ENCODE measurements around the gene IFT43.

IFT43 gene

DNA sequence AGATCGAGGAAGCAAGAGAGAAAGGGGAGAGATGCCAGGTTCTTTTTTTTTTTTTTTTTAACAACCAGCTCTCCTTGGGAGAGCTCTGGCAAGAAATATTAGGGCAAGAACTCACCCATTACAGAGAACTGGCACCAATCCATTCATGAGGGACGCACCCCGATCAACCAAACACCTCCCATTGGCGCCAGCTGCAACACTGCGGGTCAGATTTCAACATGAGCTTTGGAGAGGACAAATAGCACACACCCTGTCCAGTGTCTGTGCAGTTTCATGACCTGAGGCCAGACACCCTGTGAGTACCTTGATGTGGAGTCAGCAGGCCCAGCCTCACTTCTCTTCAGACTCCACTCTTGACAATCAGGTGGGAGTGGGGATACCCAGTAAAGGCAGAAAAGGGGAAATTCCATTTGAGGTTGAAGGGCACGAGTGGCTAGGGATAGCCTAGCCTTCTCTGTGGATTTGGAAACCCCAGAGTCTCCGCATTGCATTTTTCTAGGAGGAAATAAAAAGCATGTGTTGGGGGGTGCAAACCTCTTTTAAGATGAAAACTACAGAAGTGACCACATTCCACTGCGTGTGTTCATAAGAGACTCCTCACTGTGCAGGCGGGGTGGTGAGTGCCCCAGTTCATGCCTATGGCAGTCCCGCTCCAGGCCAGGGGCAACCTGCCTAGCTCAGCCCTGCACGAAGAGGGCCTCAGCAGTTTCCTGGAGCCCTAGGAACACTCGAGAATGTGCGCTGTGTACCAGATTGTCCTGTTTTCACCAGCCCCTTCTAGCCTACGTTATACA lies 123.7 kb downstream of the IFT43 start:
- no peak for DNase-seq (ENCODE audit: low read depth)

DNA sequence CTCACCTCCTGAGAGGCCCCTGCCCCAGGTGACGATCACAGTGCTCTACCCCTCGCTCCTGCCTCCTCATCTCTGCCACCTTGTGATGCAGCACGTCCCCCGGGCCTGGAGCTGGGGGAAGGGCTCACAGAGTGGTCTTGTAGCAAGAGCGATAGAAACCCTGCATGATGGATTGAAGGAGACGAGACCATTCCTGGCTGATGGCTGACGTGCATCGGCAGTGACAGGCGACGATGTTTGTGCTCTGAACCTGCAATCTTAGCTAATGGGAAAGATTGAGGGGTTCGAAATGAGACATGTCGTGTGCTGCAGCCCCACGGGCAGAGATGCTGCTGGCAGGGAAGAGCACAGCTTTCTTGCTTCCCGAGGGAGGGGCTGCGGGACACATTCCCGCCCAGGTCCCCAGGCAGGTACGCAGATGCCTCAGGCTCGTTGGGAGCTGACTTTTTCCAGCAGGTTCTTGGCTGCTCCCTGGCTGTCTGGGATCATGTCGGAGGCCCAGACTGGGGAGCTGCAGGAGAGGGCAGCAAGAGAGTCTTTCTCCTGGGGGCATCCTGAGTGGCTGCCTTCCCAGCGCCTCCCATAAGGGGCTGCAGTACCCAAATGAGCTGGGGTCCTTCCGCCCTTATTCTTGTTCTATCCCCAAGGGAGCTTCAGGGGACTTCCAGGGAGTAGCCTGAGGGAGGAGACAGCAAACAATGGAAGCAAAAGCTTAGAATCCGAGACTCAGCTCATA lies 127.5 kb downstream of the IFT43 start:
- DNase-seq (ENCODE audit: low read depth): no peak

- DNase-seq (ENCODE audit: low read depth): no peak
Measured at GRCh38 chr14:76113691-76114090, 128.1 kb downstream of the IFT43 start.

GRCh38 chr14:76115010-76115422 lies 129.5 kb downstream of the IFT43 start:
- DNase-seq (ENCODE audit: low read depth): no peak

DNA sequence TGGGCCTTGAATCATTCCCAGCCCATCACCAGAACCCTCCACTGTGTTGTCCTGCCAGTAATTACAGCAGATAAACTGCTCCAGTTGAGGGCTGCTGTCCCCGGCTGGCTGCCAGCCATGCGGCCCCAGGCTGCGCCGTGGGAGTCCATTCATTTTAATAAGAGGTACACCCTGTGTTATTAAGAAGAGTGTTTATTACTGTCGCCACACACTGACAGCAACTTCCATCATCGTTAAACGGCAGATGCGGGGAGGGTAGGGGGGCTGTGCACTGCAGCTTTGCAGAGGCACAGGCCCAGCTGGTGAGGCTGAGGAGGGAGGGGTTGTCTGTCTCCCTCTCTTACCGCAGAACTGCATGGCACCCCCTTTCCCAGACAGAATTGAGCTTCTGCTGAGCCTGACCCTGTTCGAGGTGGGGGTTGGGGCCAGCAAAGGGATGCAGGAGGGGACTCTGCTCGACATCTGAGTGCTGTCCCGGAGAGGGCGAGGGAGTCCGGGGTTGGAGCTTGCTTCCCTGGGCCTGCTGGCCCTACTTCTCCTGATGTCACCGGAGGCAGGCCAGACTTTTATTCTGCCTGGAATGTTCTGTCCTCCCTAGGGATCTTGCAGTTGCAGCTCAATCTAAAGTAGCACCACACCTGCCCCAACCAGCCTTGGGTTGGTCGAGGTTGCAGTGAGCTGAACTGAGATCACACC lies 132.4 kb downstream of the IFT43 start:
- no peak for DNase-seq (ENCODE audit: low read depth)

DNA sequence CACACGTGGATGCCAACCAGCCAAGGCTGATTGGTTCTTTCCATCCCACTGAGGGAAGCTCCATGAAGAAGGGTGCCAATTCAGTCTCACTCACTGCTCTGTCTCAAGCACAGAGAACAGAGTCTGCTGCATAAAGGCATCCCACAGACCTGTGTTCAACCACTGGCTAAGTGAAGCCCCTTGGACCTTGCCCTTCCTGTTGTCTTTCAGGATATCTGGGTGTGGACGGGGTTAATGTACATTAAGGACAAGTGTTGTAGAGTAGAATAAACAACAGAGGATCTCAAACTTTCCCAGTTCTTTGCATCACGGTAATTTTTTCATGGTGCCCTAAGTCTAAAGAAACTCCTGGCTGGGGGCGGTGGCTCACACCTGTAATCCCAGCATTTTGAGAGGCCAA lies 133.0 kb downstream of the IFT43 start:
- DNase-seq (ENCODE audit: low read depth): no peak

GRCh38 chr14:76121089-76121748 lies 135.7 kb downstream of the IFT43 start:
- no peak for DNase-seq (ENCODE audit: low read depth)

DNA sequence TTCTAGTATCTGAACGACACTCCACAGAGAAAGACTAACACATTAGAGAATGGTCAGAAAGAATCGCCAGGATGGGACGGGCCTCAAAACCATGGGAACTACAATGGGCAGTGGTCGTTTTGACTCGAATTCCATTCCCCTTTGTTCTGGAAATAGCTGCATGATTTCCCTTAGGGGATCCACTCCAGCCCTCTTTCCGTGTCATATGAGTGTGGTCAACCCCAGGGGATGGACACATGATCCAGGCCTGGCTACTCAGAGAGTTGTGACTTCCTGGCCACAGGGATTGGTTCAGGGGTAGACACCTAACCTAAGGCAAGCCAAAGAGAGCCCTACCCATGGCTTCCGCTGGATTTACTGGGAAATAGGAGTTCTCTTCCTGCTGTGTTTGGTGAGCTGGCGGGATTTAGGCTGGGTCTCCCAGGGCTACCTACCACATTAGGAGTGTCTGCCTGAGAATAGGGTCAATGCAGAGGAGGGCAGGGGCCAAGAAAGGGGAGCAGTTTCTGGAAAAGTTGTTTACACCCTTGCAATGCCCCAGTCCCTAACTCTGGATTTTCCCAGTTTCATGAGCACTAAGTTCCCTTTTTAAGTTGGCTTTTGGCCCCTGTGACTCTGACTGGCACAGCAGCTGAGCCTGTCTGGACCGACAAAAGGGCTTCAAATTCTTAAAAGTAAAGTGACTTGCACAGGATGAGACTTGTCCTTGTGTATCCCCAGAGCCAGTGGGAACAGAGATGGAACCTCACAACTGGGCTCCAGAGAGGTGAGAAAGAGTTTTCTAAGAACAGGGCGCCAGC lies 138.1 kb downstream of the IFT43 start:
- DNase-seq (ENCODE audit: low read depth): no peak

GRCh38 chr14:76125511-76125910 lies 139.9 kb downstream of the IFT43 start:
- no peak for DNase-seq (ENCODE audit: low read depth)

DNA sequence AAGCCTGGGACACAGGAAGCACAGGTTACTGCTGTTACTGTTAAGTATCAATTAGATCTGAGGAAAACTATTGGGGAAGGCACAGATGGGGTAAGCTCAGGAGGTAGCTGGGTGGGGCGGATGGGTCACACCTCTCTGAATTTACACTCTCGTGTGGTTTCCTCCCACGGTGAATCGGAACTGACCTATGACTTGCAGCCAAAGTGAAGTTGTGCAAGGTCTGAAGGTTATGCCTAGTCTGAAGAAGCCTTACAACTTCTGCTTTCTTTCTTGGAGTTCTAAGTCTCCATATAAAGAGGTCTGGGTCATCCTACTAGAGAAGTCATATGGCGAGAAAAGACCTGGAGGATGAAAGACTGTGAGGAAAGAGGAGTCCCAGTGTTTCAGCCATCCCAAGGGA lies 140.5 kb downstream of the IFT43 start:
- no peak for DNase-seq (ENCODE audit: low read depth)

DNA sequence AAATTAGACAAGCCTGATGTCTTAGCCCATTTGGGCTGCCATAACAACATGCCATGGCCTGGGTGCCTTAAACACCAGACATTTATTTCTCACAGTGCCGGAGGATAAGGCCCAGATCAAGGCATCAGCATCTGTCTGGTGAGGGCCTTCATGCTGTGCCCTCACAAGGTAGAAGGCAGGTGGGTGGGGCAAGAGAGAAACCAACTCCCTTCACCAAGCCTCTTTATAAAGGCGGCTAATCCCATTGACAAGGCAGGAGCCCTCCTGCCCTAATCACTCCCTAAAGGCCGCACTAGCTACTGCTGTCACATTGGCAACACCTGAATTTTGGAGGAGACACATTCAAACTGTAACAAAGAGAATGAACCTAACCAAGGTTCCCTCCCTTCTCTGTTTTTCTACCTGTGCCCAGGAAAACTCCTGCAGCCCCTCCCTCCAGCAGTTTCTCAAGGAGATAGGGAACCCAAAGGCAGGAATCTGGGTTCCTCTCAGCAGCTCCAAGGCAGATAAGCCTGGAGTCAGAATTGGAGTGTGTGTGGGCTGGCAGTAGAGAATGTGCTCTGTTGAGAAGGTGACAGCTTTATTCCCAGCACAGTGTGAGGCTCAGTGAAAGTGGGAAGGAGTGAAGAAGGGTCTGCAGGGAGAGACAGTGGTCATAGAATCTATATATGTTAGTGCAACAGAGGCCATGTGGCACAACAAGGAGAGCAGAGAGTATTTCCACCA lies 144.5 kb downstream of the IFT43 start:
- DNase-seq (ENCODE audit: low read depth): no peak

DNA sequence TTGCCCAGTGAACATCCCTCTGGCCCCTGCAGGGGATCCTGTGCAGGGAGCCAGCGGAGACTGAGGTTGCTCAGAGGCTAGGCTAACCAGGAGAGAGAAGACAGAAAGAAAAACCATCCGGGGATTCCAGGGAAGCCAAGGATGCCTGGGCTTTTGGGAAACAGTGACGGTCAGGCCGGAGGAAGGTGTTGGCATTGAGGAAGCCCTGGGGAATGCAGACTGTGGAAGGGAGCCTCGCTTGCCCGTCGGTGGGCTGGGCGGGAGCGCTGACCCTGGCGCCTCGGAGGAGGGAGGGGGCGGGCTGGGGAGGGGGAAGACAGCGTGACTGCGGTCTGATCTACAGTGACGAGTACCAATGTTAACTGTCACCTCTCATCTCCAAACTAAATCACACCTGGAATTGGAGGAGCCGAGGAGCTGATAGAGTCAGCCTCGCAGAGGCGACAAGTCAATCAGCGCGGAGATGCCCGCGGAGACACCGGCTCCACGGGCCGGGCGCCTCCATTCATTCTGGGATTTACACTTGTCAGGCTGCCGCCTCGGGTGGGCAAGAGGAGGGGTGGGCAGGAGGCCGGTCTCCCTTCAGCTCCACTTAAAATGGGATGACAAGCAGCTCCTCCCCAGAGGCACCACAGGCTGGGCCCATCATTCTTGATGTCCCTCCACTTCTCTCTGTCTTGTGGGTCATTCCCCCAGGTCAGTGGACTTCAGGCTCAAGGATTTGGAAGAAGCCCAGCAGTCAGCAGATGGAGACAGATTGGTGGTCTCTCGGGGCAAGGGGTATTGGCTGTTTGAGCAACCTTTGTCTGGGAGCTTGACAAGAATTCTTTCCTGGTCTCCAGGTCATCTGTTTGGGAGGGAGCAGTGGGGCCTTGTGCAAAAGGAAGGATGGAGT lies 145.8 kb downstream of the IFT43 start:
- no peak for DNase-seq (ENCODE audit: low read depth)

- no peak for DNase-seq (ENCODE audit: low read depth)
Measured at GRCh38 chr14:76133103-76133502, 147.5 kb downstream of the IFT43 start.
